BJ (cell line): ENCODE measurements around the gene FBXO46. TPM values are rescaled to one million over a fixed set of nuclear protein-coding genes. Genes with fewer than 3 reads are reported as not detected.
A peak's percentile ranks its signal among the peaks of the same experiment; 100 is the strongest.

Experiments used
- CTCF ChIA-PET: fragments of 350-600 bp; formaldehyde crosslinking; extraction: SDS; loops from one replicate; lab custom pipeline; 2021; ENCODE audit warnings: antibody characterized with exemption, inconsistent platforms; lab: Yijun Ruan, JAX
- POLR2A ChIA-PET: fragments of 300-600 bp; sonication (Branson Sonifier 250); formaldehyde crosslinking; extraction: SDS; loops from one replicate; lab custom pipeline; 2021; ENCODE audit warnings: antibody characterized with exemption; lab: Charles Lee
- DNase-seq: peaks from one replicate; pipeline ENCODE4 v3.0.0-alpha.2; 2011; ENCODE audit warnings: low read depth
- H3K27me3 ChIP-seq: 2 replicates; pipeline ENCODE4 v1.6.0; 2011; ENCODE audit warnings: low read length; ENCODE audit not compliant: control insufficient read depth, insufficient read depth
- H3K36me3 ChIP-seq: 2 replicates; pipeline ENCODE4 v1.5.1; 2011; ENCODE audit warnings: low read length; ENCODE audit not compliant: control insufficient read depth, insufficient read depth
- H3K4me3 ChIP-seq: 2 replicates; pipeline ENCODE4 v1.5.1; 2011; ENCODE audit warnings: low read depth, mild to moderate bottlenecking, control low read depth, low read length
- CTCF ChIP-seq: IDR thresholded peaks from 2 replicates; pipeline ENCODE4 v1.5.1; 2011; ENCODE audit warnings: low read depth, mild to moderate bottlenecking, control low read depth, inconsistent platforms, low read length, moderate library complexity; ENCODE audit not compliant: insufficient read depth
- polyA plus RNA-seq: library from polyadenylated mRNA; depleted of rRNA; stranded (reverse); fragments of >200 nt; gene quantifications from 2 replicates; pipeline ENCODE4 v1.2.3, GENCODE V29; 2011

FBXO46 gene
- polyA plus RNA-seq, 1 experiment, result 2.3 TPM

DNA sequence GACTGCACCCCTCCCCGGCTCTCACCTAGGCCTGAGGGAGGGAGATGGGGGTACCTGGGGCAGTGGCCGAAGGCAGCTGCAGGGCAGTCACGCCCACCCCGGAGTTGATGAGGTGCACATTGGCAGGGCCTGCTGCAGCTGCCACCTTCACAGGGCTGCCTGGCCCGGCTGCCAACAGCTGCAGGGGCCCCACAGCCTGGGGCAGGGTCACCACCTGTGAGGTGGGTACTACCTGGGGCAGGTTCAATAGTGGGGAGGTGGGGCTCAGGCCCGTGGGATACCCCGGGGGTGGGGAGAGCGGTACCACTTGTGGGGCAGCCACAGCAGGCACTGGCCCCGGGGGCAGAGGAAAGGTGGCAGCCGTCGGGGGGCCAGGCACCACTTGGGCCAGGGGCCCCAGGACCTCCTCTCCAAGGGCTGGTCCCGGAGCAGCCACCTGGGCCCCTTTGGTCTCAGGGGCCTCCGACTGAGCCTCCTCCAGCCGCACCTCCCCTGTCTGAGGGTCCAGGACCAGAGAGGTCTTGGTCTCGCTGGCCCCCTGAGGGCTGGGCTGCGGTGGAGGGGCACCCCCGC is 35.7 kb upstream of the FBXO46 start:
- CTCF ChIA-PET, result interaction anchor here (0.7 to 7.7 kb wide), 7 partner anchors 10 to 88 kb away, joined by 3 to 154 read pairs (median 7); partner anchors contain the start of gene QPCTL
- no peak for TF ChIP-seq CTCF
- POLR2A ChIA-PET, result no interaction called here

GRCh38 chr19:45765702-45766295 is 35.1 kb upstream of the FBXO46 start:
- Histone ChIP-seq H3K36me3 (peaks cover 2% of the 10 kb centered on the region), H3K27me3 (no peaks in the 10 kb centered on the region), H3K4me3 (no peak overlapping the region)
- TF ChIP-seq CTCF, result no peak
- DNase-seq, result no peak
- ChIA-PET CTCF (no interaction called here), POLR2A (no interaction called here)

More for the DNA sequence above, 35.7 kb upstream of the FBXO46 start:
- H3K4me3 ChIP-seq, result peak overlapping the region; percentile 92
- H3K27me3 ChIP-seq, result no peaks in the 10 kb centered on the region
- DNase-seq, result no peak
- peaks cover 7% of the 10 kb centered on the region for H3K36me3 ChIP-seq

- ChIA-PET CTCF (no interaction called here), POLR2A (no interaction called here)
- no peak for DNase-seq
Measured at GRCh38 chr19:45764945-45765701, 34.4 kb upstream of the FBXO46 start.

GRCh38 chr19:45764475-45764874 is 33.8 kb upstream of the FBXO46 start:
- no peak for TF ChIP-seq CTCF
- no peak overlapping the region for H3K4me3 ChIP-seq
- POLR2A ChIA-PET, result no interaction called here
- CTCF ChIA-PET, result no interaction called here
- DNase-seq, result no peak
- H3K27me3 ChIP-seq, result no peaks in the 10 kb centered on the region
- H3K36me3 ChIP-seq, result no peaks in the 10 kb centered on the region; the same call in 1 of the 2 replicates

More at GRCh38 chr19:45764945-45765701, 34.4 kb upstream of the FBXO46 start:
- peaks cover 2% of the 10 kb centered on the region for H3K36me3 ChIP-seq
- no peak overlapping the region for H3K4me3 ChIP-seq
- TF ChIP-seq CTCF, result no peak
- H3K27me3 ChIP-seq, result no peaks in the 10 kb centered on the region

GRCh38 chr19:45763691-45764294 is 33.1 kb upstream of the FBXO46 start:
- Histone ChIP-seq H3K4me3 (no peak overlapping the region), H3K27me3 (no peaks in the 10 kb centered on the region), H3K36me3 (no peaks in the 10 kb centered on the region; the same call in 1 of the 2 replicates)
- CTCF ChIA-PET, result interaction anchor here (0.6 to 1.2 kb wide), 2 partner anchors 19 to 71 kb away, joined by 3 read pairs; partner anchors contain the start of gene QPCTL
- DNase-seq, result no peak
- POLR2A ChIA-PET, result no interaction called here
- TF ChIP-seq CTCF, result no peak
